Ramos (cell line): ENCODE measurements around the gene SHH.

Experiments
- in situ Hi-C: fragments of 300-500 bp; cut with MboI; formaldehyde crosslinking; loops from one replicate; pipeline ENCODE4 v1.14.3; 2022; ENCODE audit warnings: low sequenced_read_pairs; ENCODE audit not compliant: unreplicated experiment

SHH gene

GRCh38 chr7:155808549-155809331 lies 3.5 kb downstream of the SHH start:
- in situ Hi-C loops, result loop anchor here (25.0 kb wide), 1 partner anchor 1004 kb away; no protein-coding TSS in a partner anchor

- in situ Hi-C loops, result loop anchor here (25.0 kb wide), 1 partner anchor 1004 kb away; no protein-coding TSS in a partner anchor
Measured at GRCh38 chr7:155807789-155808548, 4.3 kb downstream of the SHH start.

- in situ Hi-C loops, result loop anchor here (25.0 kb wide), 1 partner anchor 1005 kb away; no protein-coding TSS in a partner anchor
Measured at GRCh38 chr7:155807065-155807671, 5.1 kb downstream of the SHH start.

- in situ Hi-C loops, result loop anchor here (25.0 kb wide), 1 partner anchor 1006 kb away; no protein-coding TSS in a partner anchor
Measured at GRCh38 chr7:155806096-155806871, 6.0 kb downstream of the SHH start.

- in situ Hi-C loops, result loop anchor here (25.0 kb wide), 1 partner anchor 1007 kb away; no protein-coding TSS in a partner anchor
Measured at GRCh38 chr7:155805826-155806095, 6.5 kb downstream of the SHH start.

- in situ Hi-C loops, result loop anchor here (25.0 kb wide), 1 partner anchor 1007 kb away; no protein-coding TSS in a partner anchor
Measured at GRCh38 chr7:155804897-155805825, 7.1 kb downstream of the SHH start.

GRCh38 chr7:155804431-155804831 lies 7.8 kb downstream of the SHH start:
- in situ Hi-C loops, result loop anchor here (25.0 kb wide), 1 partner anchor 1008 kb away; no protein-coding TSS in a partner anchor

GRCh38 chr7:155803418-155804376 lies 8.6 kb downstream of the SHH start:
- in situ Hi-C loops, result loop anchor here (25.0 kb wide), 1 partner anchor 1009 kb away; no protein-coding TSS in a partner anchor

- in situ Hi-C loops, result loop anchor here (25.0 kb wide), 1 partner anchor 1009 kb away; no protein-coding TSS in a partner anchor
Measured at GRCh38 chr7:155802906-155803417, 9.3 kb downstream of the SHH start.

GRCh38 chr7:155802291-155802690 lies 10.0 kb downstream of the SHH start:
- in situ Hi-C loops, result loop anchor here (25.0 kb wide), 1 partner anchor 1010 kb away; no protein-coding TSS in a partner anchor

GRCh38 chr7:155800741-155801267 lies 11.5 kb downstream of the SHH start:
- in situ Hi-C loops, result loop anchor here (25.0 kb wide), 1 partner anchor 1011 kb away; no protein-coding TSS in a partner anchor

GRCh38 chr7:155800301-155800700 lies 12.0 kb downstream of the SHH start:
- in situ Hi-C loops, result loop anchor here (25.0 kb wide), 1 partner anchor 1012 kb away; no protein-coding TSS in a partner anchor

GRCh38 chr7:155799514-155799913 lies 12.7 kb downstream of the SHH start:
- in situ Hi-C loops, result no loop called here

- in situ Hi-C loops, result no loop called here
Measured at GRCh38 chr7:155798673-155799439, 13.4 kb downstream of the SHH start.

- in situ Hi-C loops, result no loop called here
Measured at GRCh38 chr7:155797262-155798250, 14.7 kb downstream of the SHH start.
